ENCODE data around the gene GID4.

The GID4 gene

DNA sequence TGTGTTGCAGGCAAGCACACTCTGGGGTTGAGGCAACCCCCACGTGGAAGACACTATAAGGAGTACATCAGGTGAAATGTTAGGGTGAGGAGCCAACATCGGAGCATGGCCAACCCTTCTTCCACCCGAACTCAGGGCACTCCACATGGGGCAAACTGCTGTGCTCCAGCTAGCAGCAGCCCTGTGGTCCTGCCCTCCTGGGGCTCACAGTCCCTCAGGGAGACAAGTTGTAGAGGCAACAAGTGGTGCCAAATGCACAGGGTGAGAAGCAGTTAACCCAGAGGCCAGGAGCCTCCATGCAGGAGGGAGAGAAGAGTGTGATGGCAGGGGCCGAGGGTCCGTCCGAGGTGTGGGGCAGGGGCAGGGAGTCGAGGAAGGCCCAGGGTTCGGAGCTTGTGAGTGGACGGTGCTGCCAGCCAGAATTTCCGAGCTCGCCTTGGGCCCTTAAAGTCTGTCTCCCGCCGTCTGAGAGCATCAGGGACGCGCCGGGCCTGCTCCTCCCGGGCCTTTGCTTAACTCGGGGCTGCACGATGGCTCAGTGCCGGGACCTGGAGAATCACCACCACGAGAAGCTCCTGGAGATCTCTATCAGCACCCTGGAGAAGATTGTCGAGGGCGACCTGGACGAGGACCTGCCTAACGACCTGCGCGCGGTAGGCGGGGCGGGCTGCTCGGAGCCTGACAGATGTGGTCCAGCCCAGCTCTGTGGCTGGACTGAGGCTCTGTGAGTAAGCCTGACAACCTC, 32.5 kb upstream of the GID4 start:
- H3K4me3 ChIP-seq (ENCODE audit: low read depth, low read length): no peak overlapping the region
- TF ChIP-seq, protein P1, sequence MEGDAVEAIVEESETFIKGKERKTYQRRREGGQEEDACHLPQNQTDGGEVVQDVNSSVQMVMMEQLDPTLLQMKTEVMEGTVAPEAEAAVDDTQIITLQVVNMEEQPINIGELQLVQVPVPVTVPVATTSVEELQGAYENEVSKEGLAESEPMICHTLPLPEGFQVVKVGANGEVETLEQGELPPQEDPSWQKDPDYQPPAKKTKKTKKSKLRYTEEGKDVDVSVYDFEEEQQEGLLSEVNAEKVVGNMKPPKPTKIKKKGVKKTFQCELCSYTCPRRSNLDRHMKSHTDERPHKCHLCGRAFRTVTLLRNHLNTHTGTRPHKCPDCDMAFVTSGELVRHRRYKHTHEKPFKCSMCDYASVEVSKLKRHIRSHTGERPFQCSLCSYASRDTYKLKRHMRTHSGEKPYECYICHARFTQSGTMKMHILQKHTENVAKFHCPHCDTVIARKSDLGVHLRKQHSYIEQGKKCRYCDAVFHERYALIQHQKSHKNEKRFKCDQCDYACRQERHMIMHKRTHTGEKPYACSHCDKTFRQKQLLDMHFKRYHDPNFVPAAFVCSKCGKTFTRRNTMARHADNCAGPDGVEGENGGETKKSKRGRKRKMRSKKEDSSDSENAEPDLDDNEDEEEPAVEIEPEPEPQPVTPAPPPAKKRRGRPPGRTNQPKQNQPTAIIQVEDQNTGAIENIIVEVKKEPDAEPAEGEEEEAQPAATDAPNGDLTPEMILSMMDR (IDR thresholded peaks at IDR 0.05; ENCODE audit: insufficient read depth, low read depth, low read length, missing control alignments): no peak
- no peak for DNase-seq (ENCODE audit: low read depth)

DNA sequence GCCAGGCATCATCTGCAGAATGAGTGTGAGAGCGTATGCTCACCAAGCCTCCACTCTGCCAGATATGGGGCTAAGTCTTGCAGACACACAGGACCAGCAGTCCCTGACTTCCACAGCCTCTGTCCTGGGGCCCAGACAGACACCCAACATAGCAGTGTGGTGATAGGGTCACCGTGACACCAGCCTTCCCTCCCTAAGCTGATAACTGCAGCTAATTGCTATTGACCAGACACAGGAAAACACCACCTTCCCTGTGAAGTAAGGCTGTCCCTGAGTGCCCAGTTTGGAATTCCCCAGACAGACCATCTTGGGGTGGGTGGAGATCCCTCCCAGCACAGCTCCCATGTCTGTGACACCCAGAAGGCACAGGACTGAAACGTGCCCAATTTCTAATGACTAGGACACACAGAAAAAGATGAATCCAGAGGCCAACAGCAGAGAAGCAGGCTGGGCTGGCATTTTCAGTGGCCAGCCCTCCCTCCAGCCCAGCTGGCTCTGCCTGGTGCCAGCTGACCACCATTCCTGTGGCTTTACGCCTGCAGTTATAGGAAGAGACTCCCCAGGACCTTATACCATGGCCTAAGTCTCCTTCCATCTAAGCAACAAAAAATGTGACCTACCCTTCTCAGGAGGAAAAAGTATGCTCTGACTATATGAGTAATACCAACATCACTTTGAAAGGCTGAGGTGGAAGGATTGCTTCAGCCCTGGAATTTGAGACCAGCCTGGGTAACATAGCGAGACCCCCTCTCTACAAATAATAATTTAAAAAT, 30.5 kb upstream of the GID4 start:
- no peak overlapping the region for H3K4me3 ChIP-seq (ENCODE audit: low read depth, low read length)
- TF ChIP-seq, protein P1 (IDR thresholded peaks at IDR 0.05; ENCODE audit: insufficient read depth, low read depth, low read length, missing control alignments): no peak
- DNase-seq (ENCODE audit: low read depth): no peak

DNA sequence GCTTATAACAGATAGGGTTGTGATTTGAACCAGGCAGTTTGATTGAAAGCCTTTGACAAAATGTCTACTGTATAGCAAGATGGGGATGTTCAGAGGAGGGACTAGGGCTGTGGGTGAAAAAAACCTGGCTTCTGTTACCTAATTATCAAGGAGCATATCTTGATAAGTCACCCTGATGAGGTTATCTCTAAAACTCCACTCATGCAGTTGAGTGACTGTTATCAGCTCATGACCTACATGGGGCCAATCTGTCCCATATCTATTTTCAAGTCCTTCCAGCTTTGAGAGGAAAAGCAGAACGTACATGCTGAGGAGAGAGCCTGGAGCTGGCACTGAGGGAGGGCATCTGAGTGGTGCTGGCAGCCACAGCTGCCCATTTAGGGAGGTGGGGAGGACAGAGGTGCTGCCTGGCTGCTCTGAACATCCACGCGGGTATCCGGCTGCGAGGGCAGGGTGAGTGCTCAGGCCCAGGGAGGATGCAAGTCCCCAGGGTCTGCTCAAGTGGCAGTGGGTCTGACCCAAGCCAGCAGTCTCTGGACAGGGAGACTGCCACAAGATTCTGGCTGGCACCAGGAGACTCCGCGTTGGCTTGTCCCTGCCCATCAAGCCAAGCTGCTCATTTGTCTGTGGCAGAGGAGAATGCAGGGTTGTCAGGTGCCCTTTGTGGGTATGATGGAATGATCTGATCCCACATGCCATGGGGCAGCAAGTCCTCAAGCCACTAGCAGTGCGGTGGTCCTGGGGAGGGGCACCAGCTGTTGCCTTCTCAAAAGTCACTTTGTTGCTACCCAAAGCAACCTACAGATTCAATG, 29.4 kb upstream of the GID4 start:
- TF ChIP-seq, protein P1 (IDR thresholded peaks at IDR 0.05; ENCODE audit: insufficient read depth, low read depth, low read length, missing control alignments): no peak
- no peak overlapping the region for H3K4me3 ChIP-seq (ENCODE audit: low read depth, low read length)
- no peak for DNase-seq (ENCODE audit: low read depth)

DNA sequence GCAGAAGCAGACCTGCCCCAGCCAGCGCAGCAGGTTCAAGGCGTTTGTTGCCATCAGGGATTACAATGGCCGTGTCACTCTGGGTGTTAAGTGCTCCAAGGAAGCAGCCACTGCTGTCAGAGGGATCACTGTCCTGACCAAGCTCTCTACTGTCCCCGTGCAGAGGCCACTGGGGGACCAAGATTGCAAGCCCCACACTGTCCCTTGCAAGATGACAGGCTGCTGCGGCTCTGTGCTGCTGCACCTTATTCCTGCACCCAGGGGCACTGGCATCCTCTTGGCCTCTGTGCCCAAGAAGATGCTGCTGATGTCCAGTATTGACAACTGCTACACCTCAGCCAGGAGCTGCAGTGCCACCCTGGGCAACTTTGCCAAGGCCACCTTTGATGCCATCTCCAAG, 27.9 kb upstream of the GID4 start:
- TF ChIP-seq, protein P1 (IDR thresholded peaks at IDR 0.05; ENCODE audit: insufficient read depth, low read depth, low read length, missing control alignments): no peak
- DNase-seq (ENCODE audit: low read depth): no peak
- no peak overlapping the region for H3K4me3 ChIP-seq (ENCODE audit: low read depth, low read length)

DNA sequence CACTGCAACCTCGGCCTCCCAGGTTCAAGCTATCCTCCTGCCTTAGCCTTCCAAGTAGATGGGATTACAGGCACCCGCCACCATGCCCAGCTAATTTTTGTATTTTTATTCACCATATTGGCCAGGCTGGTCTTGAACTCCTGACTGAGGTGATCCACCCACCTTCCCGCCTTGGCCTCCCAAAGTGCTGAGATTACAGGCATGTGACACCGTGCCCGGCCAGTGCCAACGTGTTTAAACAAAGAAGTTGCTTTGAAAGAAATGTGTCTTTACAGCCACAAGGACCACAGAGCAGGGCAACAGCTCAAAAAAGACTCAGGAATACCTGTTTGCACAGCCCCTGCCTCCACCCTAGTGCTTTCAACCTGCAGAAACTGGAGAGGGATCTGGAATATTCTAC, 25.2 kb upstream of the GID4 start:
- TF ChIP-seq, protein P1 (IDR thresholded peaks at IDR 0.05; ENCODE audit: insufficient read depth, low read depth, low read length, missing control alignments): no peak

DNA sequence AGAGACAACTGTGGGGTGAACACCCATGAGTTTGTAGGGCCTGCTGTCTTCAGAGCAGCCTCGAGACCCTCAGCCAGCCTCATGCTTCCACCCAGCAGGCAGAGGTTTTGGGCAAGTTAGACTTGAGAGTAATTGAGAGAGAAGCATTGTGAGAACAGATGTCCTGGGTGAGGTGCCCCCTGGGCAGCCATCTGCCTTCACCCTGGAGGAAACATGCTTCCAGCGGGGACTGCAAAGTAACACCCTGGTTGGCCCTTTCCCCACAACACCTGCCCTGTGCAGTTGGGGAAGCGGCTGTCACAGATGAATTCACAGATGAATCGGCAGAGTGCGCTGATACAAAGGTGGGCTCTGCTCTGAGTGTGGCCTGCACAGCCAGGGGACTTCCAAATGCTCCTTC, 23.6 kb upstream of the GID4 start:
- DNase-seq (ENCODE audit: low read depth): no peak

More for the DNA sequence above, 25.2 kb upstream of the GID4 start:
- no peak for DNase-seq (ENCODE audit: low read depth)
- H3K4me3 ChIP-seq (ENCODE audit: low read depth, low read length): no peak overlapping the region

More for the DNA sequence above, 23.6 kb upstream of the GID4 start:
- H3K4me3 ChIP-seq (ENCODE audit: low read depth, low read length): no peak overlapping the region
- TF ChIP-seq, protein P1 (IDR thresholded peaks at IDR 0.05; ENCODE audit: insufficient read depth, low read depth, low read length, missing control alignments): no peak
